SK-N-SH treated with all-trans-retinoic acid at 6 μM for 48 hours (cell line): ENCODE measurements around the gene PTPRN2.

Source experiments
- ATAC-seq: fragments of 200-7000 bp; cut with Tn5 transposase; 3 replicates; pipeline ENCODE4 v1.9.1; 2020; ENCODE audit warnings: mild to moderate bottlenecking, moderate library complexity
- ARNTL ChIP-seq: fragments of 450-650 bp; formaldehyde crosslinking; IDR thresholded peaks from 2 replicates; pipeline ENCODE4 v1.5.0; 2020; ENCODE audit warnings: low read depth, mild to moderate bottlenecking, moderate library complexity, borderline replicate concordance
- BACH2 ChIP-seq: fragments of 250-450 bp; sonication (Bioruptor Pico); IDR thresholded peaks from 2 replicates; pipeline ENCODE4 v1.9.0; 2021; ENCODE audit warnings: mild to moderate bottlenecking, borderline replicate concordance
- CSDC2 ChIP-seq: fragments of 250-450 bp; sonication (Bioruptor Pico); IDR thresholded peaks from 2 replicates; pipeline ENCODE4 v1.5.0; 2020; ENCODE audit warnings: mild to moderate bottlenecking, moderate library complexity
- CSRNP3 ChIP-seq: fragments of 250-450 bp; sonication (Bioruptor Pico); IDR thresholded peaks from 2 replicates; pipeline ENCODE4 v1.5.1; 2021; ENCODE audit warnings: mild to moderate bottlenecking, moderate library complexity
- ESRRG ChIP-seq: fragments of 250-450 bp; sonication (Bioruptor Pico); IDR thresholded peaks from 2 replicates; pipeline ENCODE4 v1.6.1; 2021; ENCODE audit warnings: mild to moderate bottlenecking
- GLIS3 ChIP-seq: fragments of 250-450 bp; sonication (Bioruptor Pico); IDR thresholded peaks from 2 replicates; pipeline ENCODE4 v1.5.0; 2020; ENCODE audit warnings: mild to moderate bottlenecking, moderate library complexity
- ISL1 ChIP-seq: fragments of 250-450 bp; sonication (Bioruptor Pico); IDR thresholded peaks from 2 replicates; pipeline ENCODE4 v2.1.2; 2022; ENCODE audit warnings: mild to moderate bottlenecking, moderate library complexity
- OSR1 ChIP-seq: fragments of 250-450 bp; sonication (Bioruptor Pico); IDR thresholded peaks from 2 replicates; pipeline ENCODE4 v1.8.0; 2022; ENCODE audit warnings: moderate library complexity, mild to moderate bottlenecking, inconsistent platforms
- POU6F1 ChIP-seq: fragments of 250-450 bp; sonication (Bioruptor Pico); IDR thresholded peaks from 2 replicates; pipeline ENCODE4 v1.8.0; 2021; ENCODE audit warnings: low read depth, mild to moderate bottlenecking, moderate library complexity, borderline replicate concordance
- PPARA ChIP-seq: fragments of 250-450 bp; sonication (Bioruptor Pico); IDR thresholded peaks from 2 replicates; pipeline ENCODE4 v1.5.0; 2020; ENCODE audit warnings: mild to moderate bottlenecking, borderline replicate concordance
- SNAI2 ChIP-seq: fragments of 250-450 bp; sonication (Bioruptor Pico); IDR thresholded peaks from 2 replicates; pipeline ENCODE4 v1.5.0; 2020; ENCODE audit warnings: mild to moderate bottlenecking, moderate library complexity
- TOX ChIP-seq: fragments of 250-450 bp; sonication (Bioruptor Pico); IDR thresholded peaks from 2 replicates; pipeline ENCODE4 v1.8.0; 2021; ENCODE audit warnings: mild to moderate bottlenecking, moderate library complexity, borderline replicate concordance
- ZC3H10 ChIP-seq: fragments of 250-450 bp; sonication (Bioruptor Pico); IDR thresholded peaks from 2 replicates; pipeline ENCODE4 v1.5.1; 2021; ENCODE audit warnings: mild to moderate bottlenecking, moderate library complexity
- ZFP30 ChIP-seq: fragments of 450-650 bp; formaldehyde crosslinking; IDR thresholded peaks from 2 replicates; pipeline ENCODE4 v1.5.0; 2022; ENCODE audit warnings: mild to moderate bottlenecking, moderate library complexity
- ZNF565 ChIP-seq: fragments of 450-650 bp; formaldehyde crosslinking; conservative IDR thresholded peaks from 2 replicates; pipeline ENCODE4 v1.5.0; 2020; ENCODE audit warnings: low read depth, mild to moderate bottlenecking, moderate library complexity
- ZNF70 ChIP-seq: fragments of 450-650 bp; formaldehyde crosslinking; IDR thresholded peaks from 2 replicates; pipeline ENCODE4 v1.5.0; 2020; ENCODE audit warnings: mild to moderate bottlenecking, moderate library complexity
- ZNF8 ChIP-seq: fragments of 450-650 bp; formaldehyde crosslinking; IDR thresholded peaks from 2 replicates; pipeline ENCODE4 v1.5.0; 2020; ENCODE audit warnings: mild to moderate bottlenecking, moderate library complexity
- TF ChIP-seq, protein P1 (sequence below): fragments of 250-450 bp; sonication (Bioruptor Pico); IDR thresholded peaks from 2 replicates; pipeline ENCODE4 v1.5.1; 2020; ENCODE audit warnings: low read depth, mild to moderate bottlenecking, moderate library complexity
- TF ChIP-seq, protein P2 (sequence below): fragments of 250-450 bp; sonication (Bioruptor Pico); IDR thresholded peaks from 2 replicates; pipeline ENCODE4 v1.8.0; 2020; ENCODE audit warnings: mild to moderate bottlenecking, moderate library complexity, borderline replicate concordance
- TF ChIP-seq, protein P3 (sequence below): fragments of 250-450 bp; sonication (Bioruptor Pico); IDR thresholded peaks from 2 replicates; pipeline ENCODE4 v1.5.0; 2020; ENCODE audit warnings: mild to moderate bottlenecking, moderate library complexity

Gene PTPRN2

GRCh38 chr7:158324397-158325360 lies 262.9 kb downstream of the PTPRN2 start:
- no peak for ATAC-seq
- TF ChIP-seq, protein P1, sequence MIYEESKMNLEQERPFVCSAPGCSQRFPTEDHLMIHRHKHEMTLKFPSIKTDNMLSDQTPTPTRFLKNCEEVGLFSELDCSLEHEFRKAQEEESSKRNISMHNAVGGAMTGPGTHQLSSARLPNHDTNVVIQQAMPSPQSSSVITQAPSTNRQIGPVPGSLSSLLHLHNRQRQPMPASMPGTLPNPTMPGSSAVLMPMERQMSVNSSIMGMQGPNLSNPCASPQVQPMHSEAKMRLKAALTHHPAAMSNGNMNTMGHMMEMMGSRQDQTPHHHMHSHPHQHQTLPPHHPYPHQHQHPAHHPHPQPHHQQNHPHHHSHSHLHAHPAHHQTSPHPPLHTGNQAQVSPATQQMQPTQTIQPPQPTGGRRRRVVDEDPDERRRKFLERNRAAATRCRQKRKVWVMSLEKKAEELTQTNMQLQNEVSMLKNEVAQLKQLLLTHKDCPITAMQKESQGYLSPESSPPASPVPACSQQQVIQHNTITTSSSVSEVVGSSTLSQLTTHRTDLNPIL (CRISPR knock-in tag) = no peak
- TF ChIP-seq, protein P2, sequence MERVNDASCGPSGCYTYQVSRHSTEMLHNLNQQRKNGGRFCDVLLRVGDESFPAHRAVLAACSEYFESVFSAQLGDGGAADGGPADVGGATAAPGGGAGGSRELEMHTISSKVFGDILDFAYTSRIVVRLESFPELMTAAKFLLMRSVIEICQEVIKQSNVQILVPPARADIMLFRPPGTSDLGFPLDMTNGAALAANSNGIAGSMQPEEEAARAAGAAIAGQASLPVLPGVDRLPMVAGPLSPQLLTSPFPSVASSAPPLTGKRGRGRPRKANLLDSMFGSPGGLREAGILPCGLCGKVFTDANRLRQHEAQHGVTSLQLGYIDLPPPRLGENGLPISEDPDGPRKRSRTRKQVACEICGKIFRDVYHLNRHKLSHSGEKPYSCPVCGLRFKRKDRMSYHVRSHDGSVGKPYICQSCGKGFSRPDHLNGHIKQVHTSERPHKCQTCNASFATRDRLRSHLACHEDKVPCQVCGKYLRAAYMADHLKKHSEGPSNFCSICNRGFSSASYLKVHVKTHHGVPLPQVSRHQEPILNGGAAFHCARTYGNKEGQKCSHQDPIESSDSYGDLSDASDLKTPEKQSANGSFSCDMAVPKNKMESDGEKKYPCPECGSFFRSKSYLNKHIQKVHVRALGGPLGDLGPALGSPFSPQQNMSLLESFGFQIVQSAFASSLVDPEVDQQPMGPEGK (CRISPR knock-in tag) = no peak
- no peak for TF ChIP-seq BACH2 (CRISPR knock-in tag)

GRCh38 chr7:158323741-158324396 lies 263.8 kb downstream of the PTPRN2 start:
- no peak for TF ChIP-seq TOX
- no peak for TF ChIP-seq CSRNP3 (CRISPR knock-in tag)
- TF ChIP-seq PPARA (CRISPR knock-in tag) = no peak
- TF ChIP-seq, protein P3, sequence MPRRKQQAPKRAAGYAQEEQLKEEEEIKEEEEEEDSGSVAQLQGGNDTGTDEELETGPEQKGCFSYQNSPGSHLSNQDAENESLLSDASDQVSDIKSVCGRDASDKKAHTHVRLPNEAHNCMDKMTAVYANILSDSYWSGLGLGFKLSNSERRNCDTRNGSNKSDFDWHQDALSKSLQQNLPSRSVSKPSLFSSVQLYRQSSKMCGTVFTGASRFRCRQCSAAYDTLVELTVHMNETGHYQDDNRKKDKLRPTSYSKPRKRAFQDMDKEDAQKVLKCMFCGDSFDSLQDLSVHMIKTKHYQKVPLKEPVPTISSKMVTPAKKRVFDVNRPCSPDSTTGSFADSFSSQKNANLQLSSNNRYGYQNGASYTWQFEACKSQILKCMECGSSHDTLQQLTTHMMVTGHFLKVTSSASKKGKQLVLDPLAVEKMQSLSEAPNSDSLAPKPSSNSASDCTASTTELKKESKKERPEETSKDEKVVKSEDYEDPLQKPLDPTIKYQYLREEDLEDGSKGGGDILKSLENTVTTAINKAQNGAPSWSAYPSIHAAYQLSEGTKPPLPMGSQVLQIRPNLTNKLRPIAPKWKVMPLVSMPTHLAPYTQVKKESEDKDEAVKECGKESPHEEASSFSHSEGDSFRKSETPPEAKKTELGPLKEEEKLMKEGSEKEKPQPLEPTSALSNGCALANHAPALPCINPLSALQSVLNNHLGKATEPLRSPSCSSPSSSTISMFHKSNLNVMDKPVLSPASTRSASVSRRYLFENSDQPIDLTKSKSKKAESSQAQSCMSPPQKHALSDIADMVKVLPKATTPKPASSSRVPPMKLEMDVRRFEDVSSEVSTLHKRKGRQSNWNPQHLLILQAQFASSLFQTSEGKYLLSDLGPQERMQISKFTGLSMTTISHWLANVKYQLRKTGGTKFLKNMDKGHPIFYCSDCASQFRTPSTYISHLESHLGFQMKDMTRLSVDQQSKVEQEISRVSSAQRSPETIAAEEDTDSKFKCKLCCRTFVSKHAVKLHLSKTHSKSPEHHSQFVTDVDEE (CRISPR knock-in tag) = no peak
- TF ChIP-seq, protein P2 (CRISPR knock-in tag) = no peak
- TF ChIP-seq OSR1 = no peak
- TF ChIP-seq, protein P1 (CRISPR knock-in tag) = no peak
- no peak for TF ChIP-seq ZNF565 (CRISPR knock-in tag)
- no peak for TF ChIP-seq ESRRG (CRISPR knock-in tag)
- no peak for TF ChIP-seq ARNTL (CRISPR knock-in tag)
- no peak for TF ChIP-seq ZFP30
- TF ChIP-seq CSDC2 (CRISPR knock-in tag) = no peak
- no peak for TF ChIP-seq SNAI2 (CRISPR knock-in tag)
- TF ChIP-seq ZNF70 = no peak
- no peak for TF ChIP-seq ZC3H10 (CRISPR knock-in tag)
- TF ChIP-seq ISL1 (CRISPR knock-in tag) = no peak
- TF ChIP-seq GLIS3 = no peak
- TF ChIP-seq ZNF8 (CRISPR knock-in tag) = no peak
- TF ChIP-seq POU6F1 = no peak
- ATAC-seq = no peak
